Measurements from ENCODE around the gene VPS16.

The VPS16 gene

DNA sequence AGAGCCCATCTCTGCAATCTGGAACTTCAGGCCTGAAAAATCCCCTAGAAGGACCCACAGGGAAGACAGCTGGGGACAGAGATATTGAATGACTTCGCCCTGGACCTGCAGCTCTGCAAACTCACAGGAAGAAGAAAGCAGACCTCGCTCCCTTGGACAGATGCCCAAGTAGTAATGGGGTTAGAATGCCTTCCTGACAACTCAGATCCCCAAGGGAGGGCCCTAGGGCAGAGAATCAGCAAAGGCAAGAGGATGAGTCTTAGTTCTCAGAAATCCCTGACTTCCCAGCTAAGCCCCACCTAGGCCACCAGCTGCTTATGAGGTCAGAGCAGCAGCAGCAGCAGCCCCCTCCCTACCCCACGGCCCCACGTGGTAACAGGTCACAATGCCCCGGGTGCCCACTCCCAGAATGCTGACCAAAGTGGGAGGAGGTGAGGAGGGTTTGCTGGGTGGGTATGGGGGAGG is 25.9 kb upstream of the VPS16 start, which contains the start of gene C20orf141:
C20orf141 (plus strand) TSS at position 401 of the 465 bp plus-strand sequence. CDS start 198 bp downstream, outside the sequence.
- Histone ChIP-seq H3K4me3 (no peak within 1 kb of the TSS), H3K36me3 (ENCODE audit: insufficient read depth, low read length) (no peaks in the 10 kb centered on the region), H3K9me3 (ENCODE audit: low read depth, low read length) (no peaks in the 10 kb centered on the region), H3K27ac (no peak within 1 kb of the TSS), H3K9ac (ENCODE audit: insufficient read length) (no peak within 1 kb of the TSS)
- TF ChIP-seq EZH2 (IDR thresholded peaks at IDR 0.05) (no peak), POLR2AphosphoS5 (IDR thresholded peaks at IDR 0.05; ENCODE audit: borderline replicate concordance, low read depth, low read length) (no peak), FOXP2 (optimal IDR thresholded peaks at IDR 0.05; ENCODE audit: control extremely low read depth, extremely low read length, insufficient read depth) (no peak)
- no peak for DNase-seq (ENCODE audit: low read depth, low spot score)

DNA sequence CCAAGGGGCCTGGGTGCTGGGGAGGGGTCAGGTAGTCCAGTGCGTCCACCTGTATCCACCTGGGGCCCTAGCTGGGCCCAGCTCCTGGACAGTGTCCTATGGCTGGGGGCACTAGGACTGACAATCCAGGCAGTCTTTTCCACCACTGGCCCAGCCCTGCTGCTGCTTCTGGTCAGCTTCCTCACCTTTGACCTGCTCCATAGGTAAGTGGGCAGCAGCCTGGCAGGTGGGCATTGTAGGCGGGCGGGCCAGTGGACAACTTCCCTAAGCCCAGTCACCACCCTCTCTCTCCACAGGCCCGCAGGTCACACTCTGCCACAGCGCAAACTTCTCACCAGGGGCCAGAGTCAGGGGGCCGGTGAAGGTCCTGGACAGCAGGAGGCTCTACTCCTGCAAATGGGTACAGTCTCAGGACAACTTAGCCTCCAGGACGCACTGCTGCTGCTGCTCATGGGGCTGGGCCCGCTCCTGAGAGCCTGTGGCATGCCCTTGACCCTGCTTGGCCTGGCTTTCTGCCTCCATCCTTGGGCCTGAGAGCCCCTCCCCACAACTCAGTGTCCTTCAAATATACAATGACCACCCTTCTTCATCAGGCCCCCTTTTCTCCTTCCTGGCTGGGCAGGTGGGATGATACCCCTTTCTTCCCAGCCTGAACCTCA is 25.2 kb upstream of the VPS16 start:
- no peak overlapping the region for H3K9ac ChIP-seq (ENCODE audit: insufficient read length)
- H3K36me3 ChIP-seq (ENCODE audit: insufficient read depth, low read length), result no peaks in the 10 kb centered on the region
- H3K4me3 ChIP-seq, result no peak overlapping the region
- no peak overlapping the region for H3K27ac ChIP-seq
- DNase-seq (ENCODE audit: low read depth, low spot score), result no peak
- no peak for TF ChIP-seq POLR2AphosphoS5 (IDR thresholded peaks at IDR 0.05; ENCODE audit: borderline replicate concordance, low read depth, low read length)
- TF ChIP-seq EZH2 (IDR thresholded peaks at IDR 0.05), result no peak
- TF ChIP-seq FOXP2 (optimal IDR thresholded peaks at IDR 0.05; ENCODE audit: control extremely low read depth, extremely low read length, insufficient read depth), result no peak
- no peaks in the 10 kb centered on the region for H3K9me3 ChIP-seq (ENCODE audit: low read depth, low read length)

DNA sequence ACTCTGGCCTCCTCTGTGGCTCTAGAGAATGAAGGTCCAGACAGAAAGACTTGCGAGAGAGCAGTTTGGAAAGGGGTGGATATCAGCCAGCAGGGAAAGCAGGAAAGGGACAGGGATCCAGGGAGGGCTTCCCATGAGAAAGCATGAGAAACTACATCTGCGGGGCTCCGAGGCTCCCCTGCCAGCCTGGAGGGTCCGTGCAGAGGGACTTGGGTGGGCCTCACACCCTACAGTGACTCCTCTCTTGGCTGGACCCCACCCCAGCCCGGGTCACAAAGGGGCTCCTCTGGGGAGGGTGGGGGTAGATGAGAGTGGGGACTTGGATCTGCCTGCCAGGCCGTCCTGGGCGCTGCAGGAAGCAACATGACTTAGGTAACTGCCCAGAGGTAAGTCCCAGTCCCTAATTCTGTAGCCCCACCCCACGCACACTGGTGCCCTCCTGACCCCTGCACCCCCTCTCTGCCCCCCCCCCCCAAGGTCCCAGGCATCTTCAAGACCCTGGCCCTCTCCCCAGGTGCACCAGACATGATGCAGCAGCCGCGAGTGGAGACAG is 24.4 kb upstream of the VPS16 start, which contains the start of gene TMEM239:
TMEM239 (plus strand) TSS at position 335 of the 553 bp plus-strand sequence; CDS start at position 526, 191 bp downstream.
- H3K9ac ChIP-seq (ENCODE audit: insufficient read length), result no peak within 1 kb of the TSS
- no peak within 1 kb of the TSS for H3K27ac ChIP-seq

DNA sequence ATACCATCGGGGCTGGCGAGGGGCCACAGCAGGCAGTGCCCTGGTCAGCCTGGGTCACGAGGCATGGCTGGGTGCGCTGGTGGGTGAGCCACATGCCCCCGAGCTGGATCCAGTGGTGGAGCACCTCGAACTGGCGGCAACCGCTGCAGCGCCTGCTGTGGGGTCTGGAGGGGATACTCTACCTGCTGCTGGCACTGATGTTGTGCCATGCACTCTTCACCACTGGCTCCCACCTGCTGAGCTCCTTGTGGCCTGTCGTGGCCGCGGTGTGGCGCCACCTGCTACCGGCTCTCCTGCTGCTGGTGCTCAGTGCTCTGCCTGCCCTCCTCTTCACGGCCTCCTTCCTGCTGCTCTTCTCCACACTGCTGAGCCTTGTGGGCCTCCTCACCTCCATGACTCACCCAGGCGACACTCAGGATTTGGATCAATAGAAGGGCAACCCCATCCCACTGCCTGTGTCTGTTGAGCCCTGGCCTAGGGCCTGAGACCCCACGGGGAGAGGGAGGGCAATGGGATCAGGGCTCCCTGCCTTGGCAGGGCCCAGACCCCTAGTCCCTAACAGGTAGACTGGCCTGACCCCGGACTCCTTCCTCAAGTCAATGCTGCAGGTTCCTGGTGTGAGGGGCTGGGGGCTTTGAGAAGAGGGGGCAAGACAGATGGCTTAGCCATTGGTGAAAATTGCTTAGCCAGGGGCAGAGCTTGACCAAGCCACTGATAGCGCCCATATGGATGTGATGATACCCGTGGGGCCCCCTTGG is 23.8 kb upstream of the VPS16 start:
- Histone ChIP-seq H3K27ac (no peak overlapping the region), H3K9me3 (ENCODE audit: low read depth, low read length) (no peaks in the 10 kb centered on the region), H3K4me3 (no peak overlapping the region), H3K9ac (ENCODE audit: insufficient read length) (no peak overlapping the region), H3K36me3 (ENCODE audit: insufficient read depth, low read length) (no peaks in the 10 kb centered on the region)
- DNase-seq (ENCODE audit: low read depth, low spot score), result no peak
- TF ChIP-seq FOXP2 (optimal IDR thresholded peaks at IDR 0.05; ENCODE audit: control extremely low read depth, extremely low read length, insufficient read depth) (no peak), EZH2 (IDR thresholded peaks at IDR 0.05) (no peak), POLR2AphosphoS5 (IDR thresholded peaks at IDR 0.05; ENCODE audit: borderline replicate concordance, low read depth, low read length) (no peak)

More for the DNA sequence above, 24.4 kb upstream of the VPS16 start, which contains the start of gene TMEM239:
- Histone ChIP-seq H3K4me3 (no peak within 1 kb of the TSS), H3K36me3 (ENCODE audit: insufficient read depth, low read length) (no peaks in the 10 kb centered on the region), H3K9me3 (ENCODE audit: low read depth, low read length) (no peaks in the 10 kb centered on the region)
- no peak for DNase-seq (ENCODE audit: low read depth, low spot score)
- TF ChIP-seq POLR2AphosphoS5 (IDR thresholded peaks at IDR 0.05; ENCODE audit: borderline replicate concordance, low read depth, low read length) (no peak), EZH2 (IDR thresholded peaks at IDR 0.05) (no peak), FOXP2 (optimal IDR thresholded peaks at IDR 0.05; ENCODE audit: control extremely low read depth, extremely low read length, insufficient read depth) (no peak)

- H3K27ac ChIP-seq, result no peak overlapping the region
- no peak overlapping the region for H3K4me3 ChIP-seq
- TF ChIP-seq EZH2 (IDR thresholded peaks at IDR 0.05), result no peak
- no peak for TF ChIP-seq FOXP2 (optimal IDR thresholded peaks at IDR 0.05; ENCODE audit: control extremely low read depth, extremely low read length, insufficient read depth)
- TF ChIP-seq POLR2AphosphoS5 (IDR thresholded peaks at IDR 0.05; ENCODE audit: borderline replicate concordance, low read depth, low read length), result no peak
- no peaks in the 10 kb centered on the region for H3K36me3 ChIP-seq (ENCODE audit: insufficient read depth, low read length)
- no peak for DNase-seq (ENCODE audit: low read depth, low spot score)
- no peaks in the 10 kb centered on the region for H3K9me3 ChIP-seq (ENCODE audit: low read depth, low read length)
- no peak overlapping the region for H3K9ac ChIP-seq (ENCODE audit: insufficient read length)
These were observed 23.2 kb upstream of the VPS16 start for GRCh38 chr20:2817341-2817726.

- DNase-seq (ENCODE audit: low read depth, low spot score), result no peak
- no peak overlapping the region for H3K27ac ChIP-seq
- no peaks in the 10 kb centered on the region for H3K36me3 ChIP-seq (ENCODE audit: insufficient read depth, low read length)
- no peak overlapping the region for H3K4me3 ChIP-seq
- no peaks in the 10 kb centered on the region for H3K9me3 ChIP-seq (ENCODE audit: low read depth, low read length)
- no peak overlapping the region for H3K9ac ChIP-seq (ENCODE audit: insufficient read length)
- TF ChIP-seq EZH2 (IDR thresholded peaks at IDR 0.05) (no peak), POLR2AphosphoS5 (IDR thresholded peaks at IDR 0.05; ENCODE audit: borderline replicate concordance, low read depth, low read length) (no peak), FOXP2 (optimal IDR thresholded peaks at IDR 0.05; ENCODE audit: control extremely low read depth, extremely low read length, insufficient read depth) (no peak)
These were observed 22.5 kb upstream of the VPS16 start for GRCh38 chr20:2817891-2818595.

- Histone ChIP-seq H3K9me3 (ENCODE audit: low read depth, low read length) (no peaks in the 10 kb centered on the region), H3K9ac (ENCODE audit: insufficient read length) (no peak overlapping the region), H3K27ac (no peak overlapping the region), H3K36me3 (ENCODE audit: insufficient read depth, low read length) (no peaks in the 10 kb centered on the region), H3K4me3 (no peak overlapping the region)
- TF ChIP-seq POLR2AphosphoS5 (IDR thresholded peaks at IDR 0.05; ENCODE audit: borderline replicate concordance, low read depth, low read length) (no peak), FOXP2 (optimal IDR thresholded peaks at IDR 0.05; ENCODE audit: control extremely low read depth, extremely low read length, insufficient read depth) (no peak), EZH2 (IDR thresholded peaks at IDR 0.05) (no peak)
- no peak for DNase-seq (ENCODE audit: low read depth, low spot score)
These were observed 20.3 kb upstream of the VPS16 start for GRCh38 chr20:2820084-2820895.
